Hepatocyte (in vitro differentiated cells): Measurements from ENCODE around the gene CTNND2. TPM values are rescaled to one million over a fixed set of nuclear protein-coding genes. Genes with fewer than 3 reads are reported as not detected.

Experiments
- DNase-seq: peaks from one replicate; pipeline ENCODE4 v3.0.0-alpha.2; 2016; ENCODE audit warnings: low spot score
- H2AFZ ChIP-seq: fragments of 200-600 bp; sonication (generic); 2 replicates; pipeline ENCODE4 v1.6.0; 2016; ENCODE audit warnings: antibody characterized with exemption, mild to moderate bottlenecking
- H3K27ac ChIP-seq: fragments of 200-600 bp; sonication (generic); 2 replicates; pipeline ENCODE4 v1.5.1; 2016; ENCODE audit warnings: mild to moderate bottlenecking
- H3K27me3 ChIP-seq: fragments of 200-600 bp; sonication (generic); 2 replicates; pipeline ENCODE4 v1.6.1; 2016
- H3K36me3 ChIP-seq: fragments of 200-600 bp; sonication (generic); replicated peaks from 2 replicates; pipeline ENCODE4 v1.5.1; 2016; ENCODE audit warnings: low read depth; ENCODE audit not compliant: insufficient read depth
- H3K4me1 ChIP-seq: fragments of 200-600 bp; sonication (generic); 2 replicates; pipeline ENCODE4 v1.5.1; 2016; ENCODE audit warnings: mild to moderate bottlenecking, moderate library complexity; ENCODE audit not compliant: insufficient read depth
- H3K4me2 ChIP-seq: fragments of 200-600 bp; sonication (generic); 2 replicates; pipeline ENCODE4 v1.6.0; 2016
- H3K4me3 ChIP-seq: fragments of 200-600 bp; sonication (generic); 2 replicates; pipeline ENCODE4 v1.5.1; 2016; ENCODE audit warnings: mild to moderate bottlenecking
- H3K79me2 ChIP-seq: fragments of 200-600 bp; sonication (generic); 2 replicates; pipeline ENCODE4 v1.6.0; 2017; ENCODE audit warnings: mild to moderate bottlenecking
- H3K9me2 ChIP-seq: fragments of 200-600 bp; sonication (generic); replicated peaks from 2 replicates; pipeline ENCODE4 v1.6.0; 2017; ENCODE audit warnings: mild to moderate bottlenecking; ENCODE audit not compliant: insufficient read depth
- H3K9me3 ChIP-seq: fragments of 200-600 bp; sonication (generic); 2 replicates; pipeline ENCODE4 v1.5.1; 2016; ENCODE audit warnings: low read depth, mild to moderate bottlenecking
- H4K20me1 ChIP-seq: fragments of 200-600 bp; sonication (generic); 2 replicates; pipeline ENCODE4 v1.6.0; 2016; ENCODE audit warnings: mild to moderate bottlenecking; ENCODE audit not compliant: insufficient read depth, poor library complexity, severe bottlenecking
- EZH2 ChIP-seq: fragments of 200-600 bp; sonication (generic); IDR thresholded peaks from 2 replicates; pipeline ENCODE4 v1.6.1; 2016; ENCODE audit warnings: antibody characterized with exemption, mild to moderate bottlenecking, borderline replicate concordance
- EZH2phosphoT487 ChIP-seq: fragments of 200-600 bp; sonication (generic); IDR thresholded peaks from one replicate; pipeline ENCODE4 v1.6.1; 2018; ENCODE audit warnings: antibody characterized with exemption, mild to moderate bottlenecking, low read depth, moderate library complexity; ENCODE audit not compliant: unreplicated experiment, severe bottlenecking
- WGBS: methylation state at CpG from one replicate; pipeline ENCODE4 v1.1.6; 2016; ENCODE audit warnings: low lambda C conversion rate; ENCODE audit errors: missing lambda C conversion rate; 5-methylcytosine and 5-hydroxymethylcytosine counted together
- polyA plus RNA-seq: library from polyadenylated mRNA; unstranded; fragments of >200 nt; fragmentation: Nextera tagmentation; extraction: Ambion mirVana; gene quantifications from 2 replicates; pipeline ENCODE4 v1.2.1, GENCODE V29; 2016
- total RNA-seq: library from RNA; depleted of rRNA; stranded (reverse); fragments of >200 nt; gene quantifications from 2 replicates; pipeline ENCODE4 v1.2.3, GENCODE V29; 2014
- TF ChIP-seq, protein P1 (sequence below): fragments of 200-600 bp; sonication (generic); IDR thresholded peaks from 2 replicates; pipeline ENCODE4 v1.5.1; 2016; ENCODE audit warnings: antibody characterized with exemption, mild to moderate bottlenecking; ENCODE audit not compliant: poor library complexity

Gene CTNND2
- total and polyA plus RNA-seq, 2 experiments from 2014 or later: 27.5 to 30.3 TPM

DNA sequence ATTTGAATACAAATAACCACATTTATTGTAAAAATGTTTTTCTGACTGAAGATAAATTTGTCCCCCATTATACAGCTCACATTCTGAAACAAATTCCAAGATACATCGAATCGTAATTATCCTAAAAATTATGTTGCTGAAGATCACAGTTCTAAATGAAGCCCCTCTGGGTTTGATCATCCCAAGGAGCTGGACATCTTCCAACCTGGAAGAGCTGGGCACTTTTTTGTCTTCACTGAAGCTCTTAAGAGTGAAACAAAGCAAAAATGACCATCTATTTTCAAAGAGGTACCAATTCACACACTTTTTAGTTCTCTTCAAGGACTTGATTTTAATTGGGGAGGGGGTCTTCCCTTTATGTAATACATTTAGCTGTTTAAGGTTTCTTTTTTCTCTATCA is 5.5 kb downstream of the CTNND2 start:
- Histone ChIP-seq H3K36me3 (no peaks in the 10 kb centered on the region), H3K4me2 (no peak overlapping the region), H4K20me1 (no peaks in the 10 kb centered on the region), H3K4me1 (no peaks in the 10 kb centered on the region), H3K79me2 (peaks cover 44% of the 10 kb centered on the region), H3K27me3 (peaks cover 20% of the 10 kb centered on the region), H2AFZ (no peak overlapping the region), H3K9me2 (no peaks in the 10 kb centered on the region), H3K27ac (no peak overlapping the region), H3K4me3 (no peak overlapping the region), H3K9me3 (no peaks in the 10 kb centered on the region)
- DNase-seq: no peak
- TF ChIP-seq EZH2phosphoT487: no peak
- no peak for TF ChIP-seq EZH2
- TF ChIP-seq, protein P1, sequence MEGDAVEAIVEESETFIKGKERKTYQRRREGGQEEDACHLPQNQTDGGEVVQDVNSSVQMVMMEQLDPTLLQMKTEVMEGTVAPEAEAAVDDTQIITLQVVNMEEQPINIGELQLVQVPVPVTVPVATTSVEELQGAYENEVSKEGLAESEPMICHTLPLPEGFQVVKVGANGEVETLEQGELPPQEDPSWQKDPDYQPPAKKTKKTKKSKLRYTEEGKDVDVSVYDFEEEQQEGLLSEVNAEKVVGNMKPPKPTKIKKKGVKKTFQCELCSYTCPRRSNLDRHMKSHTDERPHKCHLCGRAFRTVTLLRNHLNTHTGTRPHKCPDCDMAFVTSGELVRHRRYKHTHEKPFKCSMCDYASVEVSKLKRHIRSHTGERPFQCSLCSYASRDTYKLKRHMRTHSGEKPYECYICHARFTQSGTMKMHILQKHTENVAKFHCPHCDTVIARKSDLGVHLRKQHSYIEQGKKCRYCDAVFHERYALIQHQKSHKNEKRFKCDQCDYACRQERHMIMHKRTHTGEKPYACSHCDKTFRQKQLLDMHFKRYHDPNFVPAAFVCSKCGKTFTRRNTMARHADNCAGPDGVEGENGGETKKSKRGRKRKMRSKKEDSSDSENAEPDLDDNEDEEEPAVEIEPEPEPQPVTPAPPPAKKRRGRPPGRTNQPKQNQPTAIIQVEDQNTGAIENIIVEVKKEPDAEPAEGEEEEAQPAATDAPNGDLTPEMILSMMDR: no peak
- 96% methylated on average over 2 of the region's 2 CpGs for WGBS

DNA sequence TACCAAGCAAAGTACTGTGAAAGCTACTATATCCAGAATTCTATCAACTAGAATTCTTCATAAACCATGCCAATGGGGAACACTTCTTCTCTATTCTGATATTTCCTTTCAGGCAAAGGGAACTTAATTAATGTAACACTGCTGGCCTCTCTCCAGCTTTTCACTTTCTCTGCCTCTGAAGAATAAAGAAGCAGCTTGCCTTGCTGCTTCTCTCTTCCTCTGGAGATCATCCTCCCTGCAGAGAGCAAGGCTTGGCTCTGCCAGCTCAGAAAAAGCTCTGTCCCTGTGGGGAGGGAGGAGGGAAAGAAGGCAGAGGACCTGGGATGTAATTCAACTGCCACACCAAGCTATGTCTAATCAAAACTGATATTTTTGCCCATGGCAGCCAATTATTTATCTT is 6.5 kb downstream of the CTNND2 start:
- no peak for TF ChIP-seq EZH2
- TF ChIP-seq, protein P1: no peak
- TF ChIP-seq EZH2phosphoT487: no peak
- Histone ChIP-seq H3K4me3 (no peak overlapping the region), H3K27ac (no peak overlapping the region), H4K20me1 (no peaks in the 10 kb centered on the region), H3K4me2 (no peak overlapping the region), H3K9me3 (no peaks in the 10 kb centered on the region), H2AFZ (no peak overlapping the region), H3K79me2 (peaks cover 44% of the 10 kb centered on the region), H3K9me2 (no peaks in the 10 kb centered on the region), H3K27me3 (peaks cover 15% of the 10 kb centered on the region), H3K36me3 (no peaks in the 10 kb centered on the region), H3K4me1 (no peaks in the 10 kb centered on the region)
- no peak for DNase-seq

DNA sequence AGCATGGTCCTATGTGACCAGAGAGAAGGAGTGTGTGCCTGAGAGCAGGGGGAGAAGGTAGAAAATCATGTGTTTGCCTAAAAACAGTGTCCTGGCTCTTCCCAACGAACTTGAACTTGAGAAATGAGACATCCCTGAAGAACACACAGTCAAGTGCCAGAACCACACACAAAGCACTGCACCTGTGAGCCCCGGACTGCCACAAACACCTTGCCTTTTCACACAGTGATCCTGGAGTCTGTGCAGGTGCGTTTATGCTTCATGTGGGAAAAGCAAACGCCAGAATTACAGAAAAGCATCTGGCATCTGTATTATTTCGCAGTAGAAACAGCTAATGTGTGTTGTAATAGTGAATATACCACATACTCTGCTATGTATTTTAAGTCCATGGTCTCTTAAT is 9.3 kb downstream of the CTNND2 start:
- no peaks in the 10 kb centered on the region for H3K4me1 ChIP-seq
- no peak for DNase-seq
- no peak overlapping the region for H3K4me3 ChIP-seq

More for the DNA sequence above, 9.3 kb downstream of the CTNND2 start:
- WGBS: 80% methylated on average over 5 of the region's 5 CpGs
- H3K9me2 ChIP-seq: no peaks in the 10 kb centered on the region
- no peak overlapping the region for H3K27ac ChIP-seq
- no peaks in the 10 kb centered on the region for H3K36me3 ChIP-seq
- no peaks in the 10 kb centered on the region for H3K9me3 ChIP-seq
- no peaks in the 10 kb centered on the region for H3K27me3 ChIP-seq
- TF ChIP-seq, protein P1: no peak
- TF ChIP-seq EZH2phosphoT487: no peak
- no peak for TF ChIP-seq EZH2
- H3K79me2 ChIP-seq: peaks cover 24% of the 10 kb centered on the region
- no peak overlapping the region for H2AFZ ChIP-seq
- no peaks in the 10 kb centered on the region for H4K20me1 ChIP-seq
- H3K4me2 ChIP-seq: no peak overlapping the region
